ENCODE measurements around the gene TCERG1.

- TF ChIP-seq EZH2phosphoT487 (IDR thresholded peaks at IDR 0.05; ENCODE audit: low read depth) (no peak), CTCF (IDR thresholded peaks at IDR 0.05; ENCODE audit: low read depth, low read length) (no peak)
Observed at GRCh38 chr5:146519554-146519953, 72.4 kb downstream of the TCERG1 start.

Measured in OCI-LY3 (cell line).